HG03159 (cell line): ENCODE measurements around the gene KLHL36.

Experiments used
- ATAC-seq: cut with Tn5 transposase; IDR thresholded peaks from one replicate; pipeline ENCODE4 v1.9.1; 2021; ENCODE audit warnings: mild to moderate bottlenecking, moderate library complexity; ENCODE audit not compliant: unreplicated experiment

KLHL36 gene

GRCh38 chr16:84641643-84642358, 6.5 kb upstream of the KLHL36 start:
- no peak for ATAC-seq

DNA sequence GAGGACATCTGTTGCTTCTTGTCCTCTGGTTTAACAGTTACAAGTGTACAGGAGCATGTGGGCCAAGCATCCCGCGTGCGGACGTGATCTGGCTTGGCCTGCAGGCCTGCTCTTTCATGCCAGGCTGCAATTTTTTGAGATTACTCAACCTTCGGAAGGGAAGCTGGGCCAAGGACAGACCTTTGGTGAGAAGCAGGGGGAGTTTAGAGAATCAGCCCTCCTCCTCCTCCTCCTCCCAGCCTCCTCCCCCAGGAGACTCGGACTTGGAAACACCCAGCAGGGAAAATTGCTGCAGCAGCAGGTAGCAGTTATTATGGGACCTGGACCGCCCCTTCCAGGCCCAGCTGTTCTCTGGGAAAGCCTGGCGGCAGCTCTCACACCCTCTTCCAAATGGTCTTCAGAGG, 5.1 kb upstream of the KLHL36 start:
- no peak for ATAC-seq

DNA sequence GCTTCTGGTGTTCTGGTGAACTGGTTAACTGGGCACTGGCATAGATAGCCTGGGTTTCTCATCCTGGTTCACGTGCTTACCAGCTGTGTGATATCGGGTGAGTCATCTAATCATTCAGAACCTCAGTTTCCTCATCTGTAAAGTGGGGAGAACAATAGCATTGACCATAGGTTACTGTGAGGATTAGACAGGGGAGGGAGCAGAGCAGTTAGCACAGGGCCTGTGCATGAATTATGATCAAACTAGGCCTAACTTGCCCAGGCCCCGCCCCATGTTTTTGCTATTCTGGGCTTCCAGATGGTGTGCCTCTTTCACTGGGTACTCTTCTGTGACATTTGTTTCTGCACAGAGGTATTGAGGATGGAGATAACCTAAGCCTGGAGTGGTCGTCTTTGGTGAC, 4.6 kb upstream of the KLHL36 start:
- ATAC-seq, result no peak

- ATAC-seq, result peak; percentile 62
These were observed 542 bp downstream of the KLHL36 start for GRCh38 chr16:84648595-84649510.

DNA sequence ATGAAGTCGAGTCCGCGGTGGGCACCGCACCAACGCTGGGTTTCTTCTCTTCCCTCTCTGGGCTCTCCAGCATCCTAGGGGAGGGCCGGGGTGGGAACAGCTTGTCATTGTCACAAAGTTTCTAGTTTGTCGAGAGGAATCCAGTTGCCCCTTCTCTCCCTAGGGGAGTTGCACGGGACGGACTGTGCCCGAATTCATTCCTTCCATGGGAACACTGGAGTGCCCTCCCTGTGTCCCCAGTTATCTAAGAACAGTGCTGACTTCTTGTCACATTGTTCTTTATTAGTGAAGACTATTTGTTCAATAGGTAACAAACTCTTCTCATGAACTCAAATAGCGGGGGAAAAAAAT, 1.2 kb downstream of the KLHL36 start:
- no peak for ATAC-seq

GRCh38 chr16:84650062-84650991, 2.0 kb downstream of the KLHL36 start:
- ATAC-seq, result no peak

DNA sequence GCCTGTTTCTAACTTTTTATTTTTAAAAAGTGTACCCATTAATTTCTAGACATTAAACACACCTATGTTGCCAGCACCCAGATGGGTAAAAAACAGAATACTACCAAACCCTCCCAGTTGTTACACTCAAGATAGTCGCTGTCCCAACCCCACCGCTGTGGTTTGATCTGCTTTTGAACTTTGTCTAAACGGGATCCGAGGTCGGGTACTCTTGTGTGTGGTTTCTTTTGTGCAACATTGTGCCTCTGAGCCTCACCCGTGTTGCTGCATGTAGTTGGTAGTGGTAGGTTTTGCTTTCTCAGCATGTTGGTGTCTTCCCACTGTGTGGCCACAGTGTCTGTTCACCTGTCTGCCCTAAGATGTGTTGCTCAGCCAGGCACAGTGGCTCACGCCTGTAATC, 4.3 kb downstream of the KLHL36 start:
- no peak for ATAC-seq

DNA sequence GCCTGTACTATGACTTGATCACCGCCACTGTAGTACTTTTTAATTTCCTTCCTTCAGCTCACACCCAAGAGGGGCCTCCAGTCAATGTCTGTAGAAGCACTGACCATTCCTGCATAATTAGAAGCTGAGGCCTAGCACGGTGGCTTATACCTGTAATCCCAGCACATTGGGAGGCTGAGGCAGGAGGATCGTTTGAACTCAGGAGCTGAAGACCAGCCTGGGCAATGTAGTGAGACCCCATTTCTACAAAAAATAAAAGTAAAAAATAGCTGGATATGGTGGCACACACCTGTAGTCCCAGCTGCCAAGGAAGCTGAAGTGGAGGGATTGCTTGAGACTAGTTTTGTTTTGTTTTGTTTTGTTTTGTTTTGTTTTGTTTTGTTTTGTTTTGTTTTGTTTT, 5.9 kb downstream of the KLHL36 start:
- ATAC-seq, result no peak

DNA sequence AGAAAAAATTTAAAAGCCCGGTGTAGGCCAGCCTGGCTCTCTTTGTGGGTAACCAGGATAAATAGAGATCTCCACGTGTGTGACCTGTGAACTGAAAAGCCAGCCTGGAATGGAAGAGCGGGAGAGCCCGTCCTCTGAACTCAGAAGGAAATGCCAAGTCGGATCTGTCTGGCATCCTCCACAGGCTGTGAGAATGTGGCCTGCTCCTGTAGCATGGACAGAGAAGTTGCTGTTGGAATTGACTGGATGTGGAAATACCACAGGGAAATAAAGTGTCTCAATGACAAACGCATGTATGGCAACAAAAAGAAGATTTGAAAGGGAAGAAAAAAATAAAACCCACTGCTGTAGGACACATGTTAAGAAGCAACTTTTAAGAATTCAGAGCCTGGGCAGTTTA, 6.7 kb downstream of the KLHL36 start:
- ATAC-seq, result no peak

GRCh38 chr16:84656649-84657048, 8.3 kb downstream of the KLHL36 start:
- ATAC-seq, result no peak

- ATAC-seq, result no peak
These were observed 9.0 kb downstream of the KLHL36 start for GRCh38 chr16:84657229-84657837.

GRCh38 chr16:84658690-84659089, 10.4 kb downstream of the KLHL36 start:
- ATAC-seq, result no peak

GRCh38 chr16:84659656-84660300, 11.5 kb downstream of the KLHL36 start:
- ATAC-seq, result no peak

DNA sequence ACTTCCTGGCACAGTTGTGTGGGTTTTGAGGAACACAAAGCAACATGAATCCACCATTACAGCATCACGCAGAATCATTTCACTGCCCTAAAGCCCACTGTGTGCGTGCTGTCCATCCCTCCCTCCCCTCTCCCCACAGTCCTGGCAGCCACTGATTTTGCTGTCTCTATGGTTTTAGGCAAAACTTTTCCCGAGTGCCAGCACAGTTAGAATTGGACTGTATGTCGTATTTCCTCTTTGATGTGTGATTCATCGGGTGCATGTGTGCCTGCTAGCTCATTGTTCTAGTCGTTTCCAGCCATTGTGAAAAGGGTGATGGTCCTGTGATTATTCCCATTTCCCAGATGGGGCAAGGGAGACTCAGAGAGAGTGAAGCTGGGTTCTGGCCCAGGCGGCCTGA, 12.7 kb downstream of the KLHL36 start:
- no peak for ATAC-seq

DNA sequence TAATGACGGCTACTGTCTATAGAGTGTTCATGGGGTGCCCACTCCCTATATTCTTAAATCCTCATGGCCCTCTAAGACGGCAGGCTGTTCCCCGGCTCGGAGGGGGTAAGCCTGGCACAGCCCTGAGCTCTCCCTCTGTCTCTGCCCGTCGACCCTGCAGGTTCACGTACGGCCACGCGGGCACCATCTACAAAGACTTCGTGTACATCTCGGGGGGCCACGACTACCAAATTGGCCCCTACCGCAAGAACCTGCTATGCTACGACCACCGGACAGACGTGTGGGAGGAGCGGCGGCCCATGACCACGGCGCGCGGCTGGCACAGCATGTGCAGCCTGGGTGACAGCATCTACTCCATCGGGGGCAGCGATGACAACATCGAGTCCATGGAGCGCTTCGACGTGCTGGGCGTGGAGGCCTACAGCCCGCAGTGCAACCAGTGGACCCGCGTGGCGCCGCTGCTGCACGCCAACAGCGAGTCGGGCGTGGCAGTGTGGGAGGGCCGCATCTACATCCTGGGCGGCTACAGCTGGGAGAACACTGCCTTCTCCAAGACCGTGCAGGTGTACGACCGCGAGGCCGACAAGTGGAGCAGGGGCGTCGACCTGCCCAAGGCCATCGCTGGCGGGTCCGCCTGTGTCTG, 13.2 kb downstream of the KLHL36 start:
- no peak for ATAC-seq

DNA sequence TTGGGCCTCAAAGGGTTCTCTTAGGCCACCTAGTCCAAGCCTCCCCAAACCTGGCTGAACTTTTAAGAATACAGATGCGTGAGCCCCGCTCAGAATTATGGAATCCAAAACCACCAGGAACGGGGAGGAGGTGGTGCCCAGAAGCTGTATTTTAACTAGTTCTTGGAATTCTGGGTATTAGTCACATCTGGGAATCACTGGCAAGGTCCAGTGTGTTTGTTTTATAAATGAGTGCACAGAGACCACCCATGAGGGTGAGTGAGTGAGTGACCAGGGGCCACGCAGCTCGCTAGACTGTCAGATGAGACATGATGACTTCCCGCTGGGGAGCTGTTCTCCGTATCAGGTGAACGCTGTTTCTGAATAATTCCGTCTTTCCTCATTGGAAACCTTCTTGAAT, 14.2 kb downstream of the KLHL36 start:
- no peak for ATAC-seq

DNA sequence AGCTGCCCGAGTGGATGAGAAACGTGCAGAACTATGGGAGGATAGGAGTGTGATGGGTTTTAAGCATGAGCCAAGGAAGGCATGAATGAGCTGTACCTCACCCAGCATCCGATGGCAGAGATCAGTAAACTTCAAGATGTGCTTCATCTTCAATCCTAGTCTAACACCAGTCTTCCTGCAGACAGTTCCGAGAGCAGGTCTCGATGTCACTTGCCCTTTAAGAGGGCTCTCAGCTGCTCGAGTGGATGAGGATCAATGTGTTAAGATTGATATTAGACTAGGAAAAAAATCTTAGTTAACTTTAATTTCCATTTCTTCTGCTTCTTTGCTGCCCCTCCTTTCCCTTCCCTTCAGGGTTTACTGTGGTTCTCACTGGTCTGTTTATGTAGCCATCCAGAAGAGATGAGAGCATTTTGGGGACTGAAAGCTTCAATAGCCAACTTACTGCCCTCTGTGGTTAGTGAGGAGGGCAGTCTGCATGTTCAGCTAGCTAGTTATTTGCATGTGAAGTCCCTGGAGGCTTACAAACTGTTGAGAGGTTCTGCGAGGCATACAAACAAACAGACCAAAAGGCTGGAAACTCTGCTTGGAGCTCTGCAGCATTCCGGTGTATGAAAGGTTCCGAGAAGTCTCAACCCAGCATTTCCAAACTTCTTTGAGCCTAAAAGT, 15.3 kb downstream of the KLHL36 start:
- ATAC-seq, result peak; percentile 83

DNA sequence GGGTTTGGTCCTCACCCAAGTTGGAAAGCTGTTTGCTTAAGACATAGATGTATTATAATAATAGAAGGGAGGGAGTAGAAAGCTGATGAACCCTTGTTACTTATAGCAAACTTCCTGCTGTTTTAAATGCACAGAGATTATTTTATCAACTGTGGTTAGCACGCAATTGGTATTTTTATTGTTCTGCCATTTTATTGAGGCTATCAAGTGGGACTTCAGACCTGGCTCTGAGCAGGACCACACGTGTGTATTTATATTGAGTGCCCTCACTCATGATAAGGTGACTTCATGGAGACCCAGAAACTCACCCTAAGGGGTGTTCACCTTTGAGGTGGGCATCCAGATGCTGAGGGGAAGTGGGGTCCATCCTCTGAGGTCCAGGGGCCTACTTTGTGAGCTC, 17.0 kb downstream of the KLHL36 start:
- no peak for ATAC-seq

- ATAC-seq, result no peak
These were observed 17.5 kb downstream of the KLHL36 start for GRCh38 chr16:84665843-84666242.
